ENCODE results near the gene SLC44A1. TPM values are rescaled to one million over a fixed set of nuclear protein-coding genes. Genes with fewer than 3 reads are reported as not detected.

SLC44A1 gene
- total RNA-seq, 4 donors from 2014 or later: 9.9 to 53.8 (median 40.8) TPM

GRCh38 chr9:105219291-105219805, 25.1 kb upstream of the SLC44A1 start:
- no peak overlapping the region for H3K4me3 ChIP-seq
- H3K4me1 ChIP-seq: peaks cover 0 to 5% (median 0%) of the 10 kb centered on the region in 4 donors
- H3K27ac ChIP-seq: no peak overlapping the region
- H3K36me3 ChIP-seq: no peaks in the 10 kb centered on the region
- peaks cover 0 to 14% (median 0%) of the 10 kb centered on the region in 4 donors for H3K9me3 ChIP-seq
- no peak for DNase-seq
- no peaks in the 10 kb centered on the region for H3K27me3 ChIP-seq
- no peak for TF ChIP-seq CTCF (IDR thresholded peaks at IDR 0.05)
- TF ChIP-seq POLR2A (IDR thresholded peaks at IDR 0.05): no peak

- Histone ChIP-seq H3K4me1 (peaks cover 0 to 5% (median 0%) of the 10 kb centered on the region in 4 donors), H3K36me3 (no peaks in the 10 kb centered on the region), H3K4me3 (no peak overlapping the region), H3K9me3 (peaks cover 0 to 19% (median 0%) of the 10 kb centered on the region in 4 donors), H3K27me3 (no peaks in the 10 kb centered on the region), H3K27ac (no peak overlapping the region)
- TF ChIP-seq CTCF (IDR thresholded peaks at IDR 0.05) (no peak), POLR2A (IDR thresholded peaks at IDR 0.05) (no peak)
- DNase-seq: no peak
Observed at GRCh38 chr9:105220451-105220850, 24.0 kb upstream of the SLC44A1 start.

- Histone ChIP-seq H3K27me3 (no peaks in the 10 kb centered on the region), H3K4me3 (no peak overlapping the region), H3K27ac (no peak overlapping the region), H3K4me1 (no peaks in the 10 kb centered on the region), H3K9me3 (peaks cover 0 to 19% (median 0%) of the 10 kb centered on the region in 4 donors), H3K36me3 (no peaks in the 10 kb centered on the region)
- TF ChIP-seq CTCF (IDR thresholded peaks at IDR 0.05) (no peak), POLR2A (IDR thresholded peaks at IDR 0.05) (no peak)
- no peak for DNase-seq
Observed at GRCh38 chr9:105223544-105224140, 20.8 kb upstream of the SLC44A1 start.

GRCh38 chr9:105226055-105226454, 18.4 kb upstream of the SLC44A1 start:
- no peaks in the 10 kb centered on the region for H3K4me1 ChIP-seq
- H3K36me3 ChIP-seq: no peaks in the 10 kb centered on the region
- peaks cover 0 to 19% (median 0%) of the 10 kb centered on the region in 4 donors for H3K9me3 ChIP-seq
- DNase-seq: no peak
- no peaks in the 10 kb centered on the region for H3K27me3 ChIP-seq
- H3K4me3 ChIP-seq: no peak overlapping the region
- H3K27ac ChIP-seq: no peak overlapping the region
- TF ChIP-seq CTCF (IDR thresholded peaks at IDR 0.05) (no peak), POLR2A (IDR thresholded peaks at IDR 0.05) (no peak)

GRCh38 chr9:105232207-105232606, 12.2 kb upstream of the SLC44A1 start:
- no peaks in the 10 kb centered on the region for H3K9me3 ChIP-seq
- no peak overlapping the region for H3K4me3 ChIP-seq
- H3K4me1 ChIP-seq: no peaks in the 10 kb centered on the region
- no peak overlapping the region for H3K27ac ChIP-seq
- H3K27me3 ChIP-seq: no peaks in the 10 kb centered on the region
- TF ChIP-seq POLR2A (IDR thresholded peaks at IDR 0.05) (no peak), CTCF (IDR thresholded peaks at IDR 0.05) (no peak)
- no peaks in the 10 kb centered on the region for H3K36me3 ChIP-seq
- no peak for DNase-seq

Measured in Peyer's patch (tissue), 4 donors.